Stomach (tissue), 9 donors: Measurements from ENCODE around the gene CD8B2. TPM values are rescaled to one million over a fixed set of nuclear protein-coding genes. Genes with fewer than 3 reads are reported as not detected.
"Not testable (repeated sequence)": the region's sequence is repeated elsewhere in the genome, so short reads cannot be mapped to it uniquely, and the experiment has no call there.

ENCODE experiments used
- DNase-seq, 2 donors: peaks; one replicate each; pipeline versions ENCODE4 v3.0.0 to v3.0.0-alpha.2; 2013 to 2019
- H3K27ac ChIP-seq, 5 donors: fragments of 200-600 bp in 4 of 5; sonication (generic) in 4 of 5; one replicate each; pipeline ENCODE4 v1.5.1; 2013 to 2019; ENCODE audit warnings: mild to moderate bottlenecking in 1 of 5, moderate library complexity in 1 of 5
- H3K27me3 ChIP-seq, 3 donors: fragments of 200-600 bp; sonication (generic); one replicate each; pipeline ENCODE4 v1.5.1; 2017 to 2019; ENCODE audit warnings: mixed run types in 1 of 3
- H3K36me3 ChIP-seq, 4 donors: fragments of 200-600 bp; sonication (generic); 1 replicate in 3 of 4; 2 replicates in 1 of 4; pipeline ENCODE4 v1.5.1; 2016 to 2019
- H3K4me1 ChIP-seq, 4 donors: fragments of 200-600 bp; sonication (generic); one replicate each; pipeline ENCODE4 v1.5.1; 2016 to 2019
- H3K4me3 ChIP-seq, 4 donors: fragments of 200-600 bp; sonication (generic) in 3 of 4; one replicate each; pipeline ENCODE4 v1.5.1; 2016 to 2019; ENCODE audit warnings: mild to moderate bottlenecking in 1 of 4
- H3K9me3 ChIP-seq, 4 donors: fragments of 200-600 bp; sonication (generic); one replicate each; pipeline ENCODE4 v1.5.1; 2016 to 2019
- EP300 ChIP-seq: sonication (generic); formaldehyde crosslinking; IDR thresholded peaks from one replicate; pipeline ENCODE4 v1.6.1; 2017; ENCODE audit warnings: antibody characterized with exemption
- POLR2A ChIP-seq, 4 donors: fragments of 450-650 bp; IDR thresholded peaks; one replicate each; pipeline ENCODE4 v1.6.1; 2016; ENCODE audit warnings: antibody characterized with exemption in 4 of 4, control low read depth in 2 of 4, mild to moderate bottlenecking in 1 of 4, moderate library complexity in 1 of 4
- POLR2AphosphoS5 ChIP-seq, 3 donors: sonication (generic); formaldehyde crosslinking; IDR thresholded peaks; one replicate each; pipeline ENCODE4 v1.6.1; 2016; ENCODE audit warnings: antibody characterized with exemption in 3 of 3
- WGBS, 5 donors: extraction: QIAGEN DNeasy Blood & Tissue Kit in 3 of 5; methylation state at CpG; one replicate each; pipeline versions ENCODE4 v1.1.5 to v1.1.7; 2013 to 2018; 5-methylcytosine and 5-hydroxymethylcytosine counted together
- intact Hi-C: fragments of 100-400 bp; cut with DNase I; formaldehyde crosslinking; loops from one replicate; pipeline ENCODE4 v1.15.1; 2023; ENCODE audit warnings: low total_unique reads
- polyA plus RNA-seq, 3 donors: library from polyadenylated mRNA; stranded (reverse); fragments of 200-250 nt; gene quantifications; one replicate each; pipeline ENCODE4 v1.2.3, GENCODE V29; 2013
- total RNA-seq, 5 donors: library from RNA; depleted of rRNA; stranded (reverse); fragments of >200 nt; gene quantifications; one replicate each; pipeline versions ENCODE4 v1.1.0 to v1.2.3, GENCODE V29; 2014 to 2016
- TF ChIP-seq, protein P1 (sequence below), 7 experiments: fragments of 450-650 bp in 4 of 7; fragments of 200-600 bp in 3 of 7; sonication (generic) in 3 of 7; IDR thresholded peaks; one replicate each; pipeline ENCODE4 v1.5.1; 2016 to 2019; ENCODE audit warnings: antibody characterized with exemption in 7 of 7, control low read depth in 2 of 7, mild to moderate bottlenecking in 1 of 7
- donor health status: healthy with polysubstance abuse.
- donor health status: Bipolar disorder and iron deficiency.
- donor health status: healthy.

CD8B2 gene
- total and polyA plus RNA-seq, 8 donors: 0.03 TPM; not detected in 7

DNA sequence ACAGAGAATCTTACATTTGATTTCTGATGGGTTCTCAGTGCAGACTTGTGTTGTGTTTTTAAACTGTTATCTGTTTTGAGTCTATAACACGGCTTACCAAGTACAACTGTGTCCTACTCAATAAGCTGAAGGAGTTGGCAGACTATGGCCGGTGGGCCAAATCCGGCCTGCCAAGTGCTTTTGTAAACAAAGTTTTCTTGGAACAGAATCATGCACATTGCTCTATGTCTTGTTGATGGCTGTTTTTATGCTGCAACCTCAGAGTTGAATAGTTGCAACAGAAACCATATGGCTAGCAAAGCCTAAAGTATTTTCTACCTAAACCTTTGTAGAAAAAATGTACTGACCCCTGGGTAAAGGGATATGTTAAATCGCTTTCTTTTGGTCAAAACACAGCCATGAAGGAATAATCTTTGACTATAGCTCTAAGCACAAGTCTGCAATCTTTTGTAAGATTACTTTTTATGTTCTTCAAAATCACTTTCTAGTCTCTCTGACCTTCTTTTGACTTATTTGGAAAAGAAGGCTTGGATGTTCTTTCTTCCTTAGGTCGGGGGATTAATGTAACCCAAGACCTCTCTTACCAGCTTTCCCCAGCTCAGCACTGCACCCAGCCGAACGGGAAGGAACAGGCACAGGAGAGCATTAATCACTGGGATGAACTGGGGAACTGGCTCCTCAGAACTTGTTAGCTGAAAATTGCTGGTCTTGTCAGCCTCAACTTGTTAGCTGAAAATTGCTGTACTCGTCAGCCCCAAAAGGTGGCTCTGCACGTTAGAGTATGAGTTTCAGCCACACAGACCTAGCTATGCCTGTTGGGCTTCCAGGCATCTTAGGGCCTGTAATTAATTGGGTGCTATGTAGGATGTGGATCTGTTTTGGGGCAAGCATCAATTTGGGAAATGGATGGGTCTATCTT, 75.4 kb downstream of the CD8B2 start:
- 19 to 50% (median 29%) methylated on average over 9 of the region's 9 CpGs for WGBS, 5 donors
- intact Hi-C loops: no loop called here
- H3K36me3 ChIP-seq: no peaks in the 10 kb centered on the region
- H3K4me3 ChIP-seq: no peak overlapping the region
- H3K27ac ChIP-seq: peak overlapping the region in 4 of 5 donors; percentile 11 to 71 (median 43)
- DNase-seq: peak in 1 of 2 donors; percentile 47
- H3K27me3 ChIP-seq: no peaks in the 10 kb centered on the region
- no peaks in the 10 kb centered on the region for H3K9me3 ChIP-seq
- TF ChIP-seq POLR2AphosphoS5 (IDR thresholded peaks at IDR 0.05) (peak in 2 of 3 donors; percentile 3 to 8), POLR2A (IDR thresholded peaks at IDR 0.05) (no peak)
- peaks cover 36 to 71% (median 54%) of the 10 kb centered on the region in 4 donors for H3K4me1 ChIP-seq

DNA sequence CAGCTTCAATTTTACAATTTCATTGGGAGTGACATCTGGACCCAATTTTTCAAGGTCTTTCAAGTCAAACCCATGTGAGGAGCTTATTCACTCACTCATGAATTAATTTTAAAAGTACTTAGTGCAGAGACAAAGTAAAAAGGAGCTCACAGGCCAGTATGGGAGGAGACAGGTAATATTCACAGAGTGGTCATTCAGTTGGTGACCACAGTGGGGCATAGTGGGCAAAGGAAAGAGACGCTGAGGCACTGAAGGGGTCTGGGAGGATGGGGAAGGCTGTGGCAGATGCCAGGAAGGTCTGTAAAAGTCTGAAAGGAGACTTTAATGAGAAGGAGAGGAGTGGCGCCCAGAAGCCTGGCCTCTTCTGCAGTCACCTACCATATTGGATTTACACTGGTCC, 76.0 kb downstream of the CD8B2 start:
- intact Hi-C loops: no loop called here
- no peaks in the 10 kb centered on the region for H3K27me3 ChIP-seq
- 77 to 98% (median 91%) methylated on average over 2 of the region's 2 CpGs for WGBS, 5 donors
- no peak overlapping the region for H3K4me3 ChIP-seq
- H3K4me1 ChIP-seq: peaks cover 36 to 68% (median 52%) of the 10 kb centered on the region in 4 donors
- H3K36me3 ChIP-seq: no peaks in the 10 kb centered on the region
- TF ChIP-seq, protein P1, sequence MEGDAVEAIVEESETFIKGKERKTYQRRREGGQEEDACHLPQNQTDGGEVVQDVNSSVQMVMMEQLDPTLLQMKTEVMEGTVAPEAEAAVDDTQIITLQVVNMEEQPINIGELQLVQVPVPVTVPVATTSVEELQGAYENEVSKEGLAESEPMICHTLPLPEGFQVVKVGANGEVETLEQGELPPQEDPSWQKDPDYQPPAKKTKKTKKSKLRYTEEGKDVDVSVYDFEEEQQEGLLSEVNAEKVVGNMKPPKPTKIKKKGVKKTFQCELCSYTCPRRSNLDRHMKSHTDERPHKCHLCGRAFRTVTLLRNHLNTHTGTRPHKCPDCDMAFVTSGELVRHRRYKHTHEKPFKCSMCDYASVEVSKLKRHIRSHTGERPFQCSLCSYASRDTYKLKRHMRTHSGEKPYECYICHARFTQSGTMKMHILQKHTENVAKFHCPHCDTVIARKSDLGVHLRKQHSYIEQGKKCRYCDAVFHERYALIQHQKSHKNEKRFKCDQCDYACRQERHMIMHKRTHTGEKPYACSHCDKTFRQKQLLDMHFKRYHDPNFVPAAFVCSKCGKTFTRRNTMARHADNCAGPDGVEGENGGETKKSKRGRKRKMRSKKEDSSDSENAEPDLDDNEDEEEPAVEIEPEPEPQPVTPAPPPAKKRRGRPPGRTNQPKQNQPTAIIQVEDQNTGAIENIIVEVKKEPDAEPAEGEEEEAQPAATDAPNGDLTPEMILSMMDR (IDR thresholded peaks at IDR 0.05): no peak
- TF ChIP-seq POLR2AphosphoS5 (IDR thresholded peaks at IDR 0.05) (no peak), POLR2A (IDR thresholded peaks at IDR 0.05) (no peak)
- H3K9me3 ChIP-seq: no peaks in the 10 kb centered on the region
- H3K27ac ChIP-seq: peak overlapping the region in 4 of 5 donors; percentile 11 to 71 (median 43)
- DNase-seq: peak in 1 of 2 donors; percentile 47

DNA sequence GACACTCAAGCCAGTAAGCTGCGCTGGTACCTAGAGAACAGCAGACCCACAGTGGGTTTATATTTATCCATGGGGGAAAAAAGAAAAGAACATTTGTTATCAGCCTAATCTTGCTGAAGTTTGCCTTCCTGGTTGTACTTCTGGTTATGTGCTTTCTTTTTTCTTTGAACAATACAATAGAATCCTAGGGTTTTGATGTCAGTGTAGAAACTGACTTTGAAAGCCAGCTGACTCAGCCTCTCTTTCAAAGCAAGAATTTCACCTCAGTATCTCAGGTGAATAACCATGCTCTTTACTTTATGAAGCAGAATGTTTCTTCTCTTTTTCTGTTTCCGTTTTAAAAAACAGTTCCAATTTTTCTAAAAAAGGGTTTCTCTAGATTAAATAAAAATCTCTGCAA, 78.4 kb downstream of the CD8B2 start:
- Histone ChIP-seq H3K4me3 (no peak overlapping the region), H3K27ac (peak overlapping the region in 1 of 5 donors; percentile 16), H3K27me3 (no peaks in the 10 kb centered on the region), H3K9me3 (no peaks in the 10 kb centered on the region), H3K4me1 (peaks cover 23 to 51% (median 34%) of the 10 kb centered on the region in 4 donors), H3K36me3 (no peaks in the 10 kb centered on the region)
- 32 to 60% (median 38%) methylated on average over 2 of the region's 2 CpGs for WGBS, 5 donors
- no peak for DNase-seq
- no peak for TF ChIP-seq POLR2AphosphoS5 (IDR thresholded peaks at IDR 0.05)
- TF ChIP-seq POLR2A (IDR thresholded peaks at IDR 0.05): no peak
- no peak for TF ChIP-seq EP300
- TF ChIP-seq, protein P1 (IDR thresholded peaks at IDR 0.05): no peak
- intact Hi-C loops: no loop called here

DNA sequence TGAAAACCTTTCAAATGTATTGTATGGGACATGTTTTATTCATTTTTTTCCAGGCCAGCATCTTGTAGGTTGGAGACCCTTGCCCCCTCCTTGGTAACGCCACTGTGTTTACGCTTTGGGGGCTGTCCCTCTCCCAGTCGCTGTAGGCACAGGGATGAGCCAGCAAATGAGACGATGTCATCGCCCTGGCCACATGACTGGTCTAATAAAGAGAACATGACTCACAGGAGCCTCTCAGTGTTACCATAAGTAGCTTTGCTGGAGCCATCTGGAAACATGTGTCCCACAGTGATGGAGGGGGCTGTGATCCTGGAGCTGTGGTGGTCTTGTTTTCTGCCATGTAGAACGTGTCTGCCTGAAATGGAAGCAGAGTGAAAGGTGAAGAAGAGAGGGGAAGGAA, 78.9 kb downstream of the CD8B2 start:
- no peaks in the 10 kb centered on the region for H3K9me3 ChIP-seq
- TF ChIP-seq, protein P1 (IDR thresholded peaks at IDR 0.05): no peak
- TF ChIP-seq POLR2A (IDR thresholded peaks at IDR 0.05): no peak
- no peak for TF ChIP-seq EP300
- no peak for TF ChIP-seq POLR2AphosphoS5 (IDR thresholded peaks at IDR 0.05)
- intact Hi-C loops: no loop called here
- 51 to 74% (median 55%) methylated on average over 6 of the region's 6 CpGs for WGBS, 5 donors
- peaks cover 18 to 46% (median 30%) of the 10 kb centered on the region in 4 donors for H3K4me1 ChIP-seq
- no peaks in the 10 kb centered on the region for H3K27me3 ChIP-seq
- DNase-seq: peak in 1 of 2 donors; percentile 44
- H3K36me3 ChIP-seq: no peaks in the 10 kb centered on the region
- peak overlapping the region in 1 of 5 donors; percentile 16 for H3K27ac ChIP-seq
- H3K4me3 ChIP-seq: no peak overlapping the region

DNA sequence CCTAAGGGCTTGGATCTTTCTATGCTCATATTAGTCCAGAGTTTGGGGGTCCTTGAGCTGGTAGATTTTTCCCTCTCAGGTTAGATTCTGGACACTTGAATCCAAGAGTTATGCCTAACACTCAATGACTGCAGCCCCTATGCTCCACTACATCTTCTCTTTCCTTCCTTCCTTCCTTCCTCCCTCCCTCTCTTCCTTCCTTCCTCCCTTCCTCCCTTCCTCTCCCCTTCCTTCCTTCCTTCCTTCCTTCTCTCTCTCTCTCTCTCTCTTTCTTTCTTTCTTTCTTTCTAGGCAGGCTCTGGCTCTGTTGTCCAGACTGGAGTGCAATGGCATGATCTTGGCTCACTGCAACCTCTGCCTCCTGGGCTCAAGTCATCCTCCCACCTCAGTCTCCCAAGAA, 79.3 kb downstream of the CD8B2 start:
- DNase-seq, H3K4me3 ChIP-seq, H3K27me3 ChIP-seq, H3K9me3 ChIP-seq, H3K36me3 ChIP-seq, intact Hi-C loops: not testable (repeated sequence)
- Histone ChIP-seq H3K27ac (peak overlapping the region in 1 of 5 donors; percentile 16), H3K4me1 (peaks cover 14 to 42% (median 25%) of the 10 kb centered on the region in 4 donors)
